ENCODE results near the gene KNOP1.
"Not testable (repeated sequence)": the region's sequence is repeated elsewhere in the genome, so short reads cannot be mapped to it uniquely, and the experiment has no call there.

The KNOP1 gene

DNA sequence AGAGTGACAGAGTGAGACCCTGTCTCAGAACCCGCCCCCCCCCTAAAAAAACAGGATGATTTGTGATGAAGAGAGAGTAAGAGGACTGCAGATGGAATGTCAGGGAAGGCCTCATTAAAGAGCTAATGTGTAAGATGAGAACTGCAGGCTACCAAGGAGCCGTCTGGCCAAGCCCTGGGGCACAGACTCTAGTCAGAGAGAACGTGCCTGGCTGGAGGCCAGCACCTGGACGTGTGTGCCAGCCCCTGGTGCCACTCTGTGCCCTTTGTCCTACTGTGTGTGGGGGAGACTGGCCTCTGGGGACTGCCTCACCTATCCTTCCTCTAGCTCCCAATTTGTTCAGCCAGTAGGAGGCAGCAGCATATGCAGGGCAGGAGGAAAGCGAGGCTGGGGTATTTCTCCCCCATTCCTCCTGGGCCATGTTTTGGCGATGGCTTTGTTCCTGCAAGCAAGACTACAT lies 37.1 kb downstream of the KNOP1 start:
- Histone ChIP-seq H3K9me3 (ENCODE audit: control insufficient read depth, insufficient read depth, low read length) (no peaks in the 10 kb centered on the region), H4K20me1 (ENCODE audit: control insufficient read depth, insufficient read depth, low read depth, low read length) (no peaks in the 10 kb centered on the region), H3K79me2 (ENCODE audit: control insufficient read depth, low read length) (no peaks in the 10 kb centered on the region), H3K27me3 (ENCODE audit: control insufficient read depth, low read length) (no peaks in the 10 kb centered on the region), H3F3A (ENCODE audit: control insufficient read depth, insufficient read depth) (no peaks in the 10 kb centered on the region), H3K4me2 (ENCODE audit: low read length) (no peak overlapping the region), H3K27ac (ENCODE audit: low read depth, low read length) (no peak overlapping the region), H3K9me2 (replicated peaks; ENCODE audit: control insufficient read depth, low read length) (no peaks in the 10 kb centered on the region), H3K4me3 (ENCODE audit: low read length) (no peak overlapping the region), H3K36me3 (ENCODE audit: control insufficient read depth, low read length) (no peaks in the 10 kb centered on the region; the same call in 1 of the 2 replicates), H3K4me1 (ENCODE audit: control insufficient read depth, low read length) (no peaks in the 10 kb centered on the region)
- no peak for TF ChIP-seq EZH2phosphoT487 (IDR thresholded peaks at IDR 0.05; ENCODE audit: borderline replicate concordance, low read length)
- TF ChIP-seq, protein P1, sequence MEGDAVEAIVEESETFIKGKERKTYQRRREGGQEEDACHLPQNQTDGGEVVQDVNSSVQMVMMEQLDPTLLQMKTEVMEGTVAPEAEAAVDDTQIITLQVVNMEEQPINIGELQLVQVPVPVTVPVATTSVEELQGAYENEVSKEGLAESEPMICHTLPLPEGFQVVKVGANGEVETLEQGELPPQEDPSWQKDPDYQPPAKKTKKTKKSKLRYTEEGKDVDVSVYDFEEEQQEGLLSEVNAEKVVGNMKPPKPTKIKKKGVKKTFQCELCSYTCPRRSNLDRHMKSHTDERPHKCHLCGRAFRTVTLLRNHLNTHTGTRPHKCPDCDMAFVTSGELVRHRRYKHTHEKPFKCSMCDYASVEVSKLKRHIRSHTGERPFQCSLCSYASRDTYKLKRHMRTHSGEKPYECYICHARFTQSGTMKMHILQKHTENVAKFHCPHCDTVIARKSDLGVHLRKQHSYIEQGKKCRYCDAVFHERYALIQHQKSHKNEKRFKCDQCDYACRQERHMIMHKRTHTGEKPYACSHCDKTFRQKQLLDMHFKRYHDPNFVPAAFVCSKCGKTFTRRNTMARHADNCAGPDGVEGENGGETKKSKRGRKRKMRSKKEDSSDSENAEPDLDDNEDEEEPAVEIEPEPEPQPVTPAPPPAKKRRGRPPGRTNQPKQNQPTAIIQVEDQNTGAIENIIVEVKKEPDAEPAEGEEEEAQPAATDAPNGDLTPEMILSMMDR (IDR thresholded peaks at IDR 0.05; ENCODE audit: low read depth, low read length, poor library complexity, severe bottlenecking): peak; percentile 26

DNA sequence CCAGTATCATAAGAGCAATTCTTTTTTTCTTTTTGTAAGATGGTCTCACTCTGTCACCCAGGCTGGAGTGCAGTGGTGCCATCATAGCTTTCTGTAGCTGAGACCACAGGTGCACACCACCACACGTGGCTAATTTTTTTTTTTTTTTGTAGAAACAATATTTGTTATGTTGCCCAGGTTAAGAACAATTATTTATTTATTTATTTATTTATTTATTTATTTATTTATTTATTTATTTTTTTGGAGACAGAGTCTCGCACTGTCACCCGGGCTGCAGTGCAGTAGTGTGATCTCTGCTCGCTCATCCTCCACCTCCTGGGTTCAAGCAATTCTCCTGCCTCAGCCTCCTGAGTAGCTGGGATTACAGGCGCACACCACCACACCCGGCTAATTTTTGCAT lies 38.7 kb downstream of the KNOP1 start:
- H3K4me3 ChIP-seq (ENCODE audit: low read length); H3K27me3 ChIP-seq (ENCODE audit: control insufficient read depth, low read length); H3F3A ChIP-seq (ENCODE audit: control insufficient read depth, insufficient read depth); H3K4me1 ChIP-seq (ENCODE audit: control insufficient read depth, low read length); H3K79me2 ChIP-seq (ENCODE audit: control insufficient read depth, low read length); H4K20me1 ChIP-seq (ENCODE audit: control insufficient read depth, insufficient read depth, low read depth, low read length); H3K4me2 ChIP-seq (ENCODE audit: low read length); H3K9me3 ChIP-seq (ENCODE audit: control insufficient read depth, insufficient read depth, low read length); H3K9me2 ChIP-seq (replicated peaks; ENCODE audit: control insufficient read depth, low read length); H3K27ac ChIP-seq (ENCODE audit: low read depth, low read length); H3K36me3 ChIP-seq (ENCODE audit: control insufficient read depth, low read length): not testable (repeated sequence)

DNA sequence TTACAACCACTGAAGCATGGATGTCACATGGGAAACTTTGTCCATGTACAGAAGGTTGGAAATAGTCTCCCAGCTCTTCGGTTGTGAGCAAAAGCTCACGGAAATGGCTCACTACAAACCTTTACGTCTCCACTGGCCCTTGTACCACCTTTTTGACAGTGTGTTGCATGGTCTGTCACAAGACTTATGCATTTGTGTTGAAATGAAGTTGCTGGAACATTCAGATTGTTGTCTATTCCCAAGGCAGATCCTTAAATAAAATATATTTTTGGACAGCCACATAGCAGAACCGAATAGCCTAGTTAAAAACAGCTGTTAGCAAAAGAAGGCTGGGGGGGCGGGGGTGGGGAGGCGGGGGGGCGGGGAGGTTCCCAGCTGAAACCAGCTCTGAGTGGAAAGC lies 39.2 kb downstream of the KNOP1 start:
- Histone ChIP-seq H3K4me1 (ENCODE audit: control insufficient read depth, low read length) (no peaks in the 10 kb centered on the region), H4K20me1 (ENCODE audit: control insufficient read depth, insufficient read depth, low read depth, low read length) (no peaks in the 10 kb centered on the region), H3K9me3 (ENCODE audit: control insufficient read depth, insufficient read depth, low read length) (no peaks in the 10 kb centered on the region), H3K4me3 (ENCODE audit: low read length) (no peak overlapping the region), H3K36me3 (ENCODE audit: control insufficient read depth, low read length) (no peaks in the 10 kb centered on the region; the same call in 1 of the 2 replicates), H3K27me3 (ENCODE audit: control insufficient read depth, low read length) (no peaks in the 10 kb centered on the region), H3K4me2 (ENCODE audit: low read length) (no peak overlapping the region), H3K27ac (ENCODE audit: low read depth, low read length) (no peak overlapping the region), H3K9me2 (replicated peaks; ENCODE audit: control insufficient read depth, low read length) (no peaks in the 10 kb centered on the region), H3K79me2 (ENCODE audit: control insufficient read depth, low read length) (no peaks in the 10 kb centered on the region), H3F3A (ENCODE audit: control insufficient read depth, insufficient read depth) (no peaks in the 10 kb centered on the region)
- TF ChIP-seq, protein P1 (IDR thresholded peaks at IDR 0.05; ENCODE audit: low read depth, low read length, poor library complexity, severe bottlenecking): no peak
- no peak for TF ChIP-seq EZH2phosphoT487 (IDR thresholded peaks at IDR 0.05; ENCODE audit: borderline replicate concordance, low read length)

DNA sequence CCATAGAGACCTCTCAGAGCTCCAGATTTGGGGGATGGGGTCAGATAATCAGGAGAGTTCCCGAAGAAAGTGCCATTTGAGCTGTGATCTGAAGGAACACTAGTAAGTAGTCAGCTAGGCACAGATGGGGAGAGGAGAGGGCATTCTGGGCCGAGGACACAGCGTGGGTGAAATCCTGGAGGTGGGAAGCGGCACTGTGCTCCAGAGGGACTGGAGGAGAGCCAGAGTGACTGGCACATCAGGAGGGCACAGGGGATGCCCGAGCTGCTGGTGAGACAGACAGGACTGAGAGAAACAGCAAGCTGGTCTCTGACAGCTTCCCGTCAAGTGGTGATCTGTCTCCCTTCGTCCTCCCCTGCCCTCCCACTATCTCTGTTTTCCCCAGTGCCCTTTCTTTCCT lies 40.6 kb downstream of the KNOP1 start:
- no peaks in the 10 kb centered on the region for H4K20me1 ChIP-seq (ENCODE audit: control insufficient read depth, insufficient read depth, low read depth, low read length)
- H3K79me2 ChIP-seq (ENCODE audit: control insufficient read depth, low read length): no peaks in the 10 kb centered on the region
- no peaks in the 10 kb centered on the region for H3K9me3 ChIP-seq (ENCODE audit: control insufficient read depth, insufficient read depth, low read length)
- H3K9me2 ChIP-seq (replicated peaks; ENCODE audit: control insufficient read depth, low read length): no peaks in the 10 kb centered on the region
- H3F3A ChIP-seq (ENCODE audit: control insufficient read depth, insufficient read depth): no peaks in the 10 kb centered on the region
- no peak for TF ChIP-seq EZH2phosphoT487 (IDR thresholded peaks at IDR 0.05; ENCODE audit: borderline replicate concordance, low read length)
- TF ChIP-seq, protein P1 (IDR thresholded peaks at IDR 0.05; ENCODE audit: low read depth, low read length, poor library complexity, severe bottlenecking): no peak
- no peaks in the 10 kb centered on the region for H3K4me1 ChIP-seq (ENCODE audit: control insufficient read depth, low read length)
- no peak overlapping the region for H3K4me2 ChIP-seq (ENCODE audit: low read length)
- no peak overlapping the region for H3K27ac ChIP-seq (ENCODE audit: low read depth, low read length)
- no peaks in the 10 kb centered on the region for H3K27me3 ChIP-seq (ENCODE audit: control insufficient read depth, low read length)
- no peaks in the 10 kb centered on the region for H3K36me3 ChIP-seq (ENCODE audit: control insufficient read depth, low read length)
- H3K4me3 ChIP-seq (ENCODE audit: low read length): no peak overlapping the region

Measured in DOHH2 (cell line).